ENCODE data around the gene AP1G2. TPM values are rescaled to one million over a fixed set of nuclear protein-coding genes. Genes with fewer than 3 reads are reported as not detected.

AP1G2 gene
- total RNA-seq, 2 donors from 2014 or later: 36.4 to 61.7 TPM

GRCh38 chr14:23568600-23569331 lies 1.2 kb upstream of the AP1G2 start:
- no peaks in the 10 kb centered on the region for H3K36me3 ChIP-seq
- no peak overlapping the region for H3K27ac ChIP-seq
- DNase-seq (ENCODE audit: low spot score) (no peak), ATAC-seq (ENCODE audit: insufficient number of reproducible peaks, low FRiP score, low read depth) (no peak)
- no peaks in the 10 kb centered on the region for H3K9me3 ChIP-seq
- no peak overlapping the region for H3K4me3 ChIP-seq
- H3K4me1 ChIP-seq (ENCODE audit: control insufficient read depth in 1 of 2, low read depth in 2 of 2): peaks cover 0 to 15% of the 10 kb centered on the region in 2 donors
- TF ChIP-seq CTCF (IDR thresholded peaks at IDR 0.05): no peak
- no peaks in the 10 kb centered on the region for H3K27me3 ChIP-seq (replicated peaks; ENCODE audit: insufficient read depth)

GRCh38 chr14:23568021-23568599 lies 519 bp upstream of the AP1G2 start:
- ATAC-seq (ENCODE audit: insufficient number of reproducible peaks, low FRiP score, low read depth) (no peak), DNase-seq (ENCODE audit: low spot score) (no peak)
- peaks cover 0 to 15% of the 10 kb centered on the region in 2 donors for H3K4me1 ChIP-seq (ENCODE audit: control insufficient read depth in 1 of 2, low read depth in 2 of 2)
- H3K9me3 ChIP-seq: no peaks in the 10 kb centered on the region
- H3K36me3 ChIP-seq: no peaks in the 10 kb centered on the region
- H3K27ac ChIP-seq: no peak overlapping the region
- no peaks in the 10 kb centered on the region for H3K27me3 ChIP-seq (replicated peaks; ENCODE audit: insufficient read depth)
- TF ChIP-seq CTCF (IDR thresholded peaks at IDR 0.05): no peak
- peak overlapping the region; percentile 80 for H3K4me3 ChIP-seq

- ATAC-seq (ENCODE audit: insufficient number of reproducible peaks, low FRiP score, low read depth): no peak
- H3K4me3 ChIP-seq: peak overlapping the region; percentile 80
- TF ChIP-seq CTCF (IDR thresholded peaks at IDR 0.05): no peak
- H3K9me3 ChIP-seq: no peaks in the 10 kb centered on the region
- H3K27ac ChIP-seq: no peak overlapping the region
- peaks cover 0 to 15% of the 10 kb centered on the region in 2 donors for H3K4me1 ChIP-seq (ENCODE audit: control insufficient read depth in 1 of 2, low read depth in 2 of 2)
- H3K27me3 ChIP-seq (replicated peaks; ENCODE audit: insufficient read depth): no peaks in the 10 kb centered on the region
- no peaks in the 10 kb centered on the region for H3K36me3 ChIP-seq
- no peak for DNase-seq (ENCODE audit: low spot score)
Measured at GRCh38 chr14:23566778-23567185, 809 bp downstream of the AP1G2 start.

- Histone ChIP-seq H3K27ac (no peak overlapping the region), H3K27me3 (replicated peaks; ENCODE audit: insufficient read depth) (no peaks in the 10 kb centered on the region), H3K4me1 (ENCODE audit: control insufficient read depth in 1 of 2, low read depth in 2 of 2) (peaks cover 0 to 15% of the 10 kb centered on the region in 2 donors), H3K9me3 (no peaks in the 10 kb centered on the region), H3K4me3 (peak overlapping the region; percentile 80), H3K36me3 (no peaks in the 10 kb centered on the region)
- DNase-seq (ENCODE audit: low spot score) (no peak), ATAC-seq (ENCODE audit: insufficient number of reproducible peaks, low FRiP score, low read depth) (no peak)
- no peak for TF ChIP-seq CTCF (IDR thresholded peaks at IDR 0.05)
Measured at GRCh38 chr14:23566112-23566777, 1.3 kb downstream of the AP1G2 start.

- no peaks in the 10 kb centered on the region for H3K27me3 ChIP-seq (replicated peaks; ENCODE audit: insufficient read depth)
- H3K4me1 ChIP-seq (ENCODE audit: control insufficient read depth in 1 of 2, low read depth in 2 of 2): peaks cover 0 to 15% of the 10 kb centered on the region in 2 donors
- TF ChIP-seq CTCF (IDR thresholded peaks at IDR 0.05): no peak
- ATAC-seq (ENCODE audit: insufficient number of reproducible peaks, low FRiP score, low read depth): no peak
- no peak overlapping the region for H3K27ac ChIP-seq
- no peak overlapping the region for H3K4me3 ChIP-seq
- H3K36me3 ChIP-seq: no peaks in the 10 kb centered on the region
- no peak for DNase-seq (ENCODE audit: low spot score)
- H3K9me3 ChIP-seq: no peaks in the 10 kb centered on the region
Measured at GRCh38 chr14:23565626-23566025, 2.0 kb downstream of the AP1G2 start.

Measured in thoracic aorta (tissue), 2 donors.